HepG2 (cell line): ENCODE results near the gene TMEM167A. TPM values are rescaled to one million over a fixed set of nuclear protein-coding genes. Genes with fewer than 3 reads are reported as not detected.

ENCODE experiments used
- ATAC-seq: fragments of 200-7000 bp; cut with Tn5 transposase; 3 replicates; pipeline ENCODE4 v1.9.1; 2020; ENCODE audit warnings: mild to moderate bottlenecking, moderate library complexity
- BruUV-seq: library from RNA; stranded (reverse); fragments of 400-500 nt; replicated peaks from 2 replicates; lab custom pipeline; 2021; lab: Mats Ljungman, UMichigan
- CTCF ChIA-PET: fragments of 300-600 bp; formaldehyde crosslinking; extraction: SDS; loops from one replicate; lab custom pipeline; 2021; ENCODE audit warnings: low total read pairs, inconsistent platforms, low intra/inter-chr PET ratio; lab: Yijun Ruan, JAX
- POLR2A ChIA-PET: fragments of 350-600 bp; sonication (Branson Sonifier 250); formaldehyde crosslinking; loops from one replicate; lab custom pipeline; 2020; ENCODE audit warnings: antibody characterized with exemption, inconsistent platforms; lab: Yijun Ruan, JAX
- DNase-seq: peaks from one replicate; pipeline ENCODE4 v3.0.0-alpha.2; 2015; ENCODE audit warnings: low spot score
- FAIRE-seq: peaks from 3 replicates; lab custom pipeline; 2011; peaks lifted over from hg19 to GRCh38; lab: Jason Lieb, UNC
- H2AFZ ChIP-seq: one replicate; pipeline ENCODE4 v1.6.1; 2011; ENCODE audit warnings: low read length, inconsistent platforms
- H3K27ac ChIP-seq: fragments of 300-600 bp; 3 replicates; pipeline ENCODE4 v1.8.0; 2011; ENCODE audit warnings: mixed run types, mild to moderate bottlenecking, mixed read lengths, low read length, inconsistent platforms; ENCODE audit not compliant: insufficient read depth; ENCODE audit errors: extremely low read length
- H3K27me3 ChIP-seq, 2 experiments: fragments of 200-600 bp in 1 of 2; 2 replicates in 1 of 2; 3 replicates in 1 of 2; pipeline versions ENCODE4 v1.6.0 to v1.8.0; 2011; ENCODE audit warnings: low read length in 2 of 2, mild to moderate bottlenecking in 2 of 2, moderate library complexity in 2 of 2, inconsistent platforms in 1 of 2; ENCODE audit not compliant: insufficient read depth in 2 of 2, control insufficient read depth in 1 of 2
- H3K36me3 ChIP-seq, 2 experiments: fragments of 200-600 bp in 1 of 2; replicated peaks in 1 of 2; 2 replicates in 1 of 2; 3 replicates in 1 of 2; pipeline versions ENCODE4 v1.5.1 to v1.8.0; 2011; ENCODE audit warnings: low read length in 2 of 2, inconsistent platforms in 1 of 2; ENCODE audit not compliant: insufficient read depth in 2 of 2, control insufficient read depth in 1 of 2
- H3K4me1 ChIP-seq: 2 replicates; pipeline ENCODE4 v1.5.1; 2012; ENCODE audit warnings: low read length, inconsistent platforms; ENCODE audit not compliant: insufficient read depth
- H3K4me2 ChIP-seq: 2 replicates; pipeline ENCODE4 v1.6.0; 2011; ENCODE audit warnings: low read depth, low read length, inconsistent platforms
- H3K4me3 ChIP-seq, 3 experiments: fragments of 200-600 bp in 1 of 3; sonication (generic), shearing (Covaris generic) in 1 of 3; replicated peaks in 1 of 3; 2 replicates each; pipeline ENCODE4 v1.5.1; 2011 to 2016; ENCODE audit warnings: low read length in 3 of 3, inconsistent platforms in 2 of 3, low read depth in 2 of 3, mild to moderate bottlenecking in 2 of 3, control low read depth in 1 of 3, mixed read lengths in 1 of 3; ENCODE audit not compliant: insufficient read depth in 1 of 3
- H3K79me2 ChIP-seq: one replicate; pipeline ENCODE4 v1.6.1; 2011; ENCODE audit warnings: low read length, inconsistent platforms; ENCODE audit not compliant: insufficient read depth
- H3K9ac ChIP-seq: 2 replicates; pipeline ENCODE4 v1.6.0; 2011; ENCODE audit warnings: mild to moderate bottlenecking, low read depth, low read length, inconsistent platforms; ENCODE audit not compliant: insufficient read depth
- H3K9me3 ChIP-seq: 2 replicates; pipeline ENCODE4 v1.5.1; 2012; ENCODE audit warnings: mild to moderate bottlenecking, low read length
- H4K20me1 ChIP-seq: 2 replicates; pipeline ENCODE4 v1.6.0; 2011; ENCODE audit warnings: inconsistent platforms, mild to moderate bottlenecking, low read length, moderate library complexity; ENCODE audit not compliant: insufficient read depth
- DR1 ChIP-seq: sonication (generic); formaldehyde crosslinking; IDR thresholded peaks from 2 replicates; pipeline ENCODE4 v1.8.0; 2021; ENCODE audit warnings: mild to moderate bottlenecking, missing genetic modification reagents, inconsistent platforms
- FOXK1 ChIP-seq: sonication (generic); formaldehyde crosslinking; IDR thresholded peaks from 2 replicates; pipeline ENCODE4 v1.4.0; 2020; ENCODE audit warnings: low read depth, missing genetic modification reagents, borderline replicate concordance
- MAFF ChIP-seq: IDR thresholded peaks from 2 replicates; pipeline ENCODE4 v1.6.1; 2011; ENCODE audit warnings: low read depth, low read length, improper control_type of control experiment
- MAFK ChIP-seq, 2 experiments: IDR thresholded peaks in 1 of 2; conservative IDR thresholded peaks in 1 of 2; 2 replicates each; pipeline ENCODE4 v1.6.1; 2011; ENCODE audit warnings: improper control_type of control experiment in 2 of 2, low read length in 2 of 2
- MIER3 ChIP-seq: IDR thresholded peaks from 2 replicates; pipeline ENCODE4 v1.6.1; 2016; ENCODE audit warnings: missing compliant biosample characterization, borderline replicate concordance
- NBN ChIP-seq: fragments of 450-650 bp; conservative IDR thresholded peaks from 2 replicates; pipeline ENCODE4 v1.6.1; 2017
- RBFOX2 ChIP-seq: fragments of 200-400 bp; formaldehyde crosslinking; IDR thresholded peaks from 2 replicates; pipeline ENCODE4 v1.6.1; 2017; ENCODE audit warnings: low read depth, mild to moderate bottlenecking, low read length
- TBX3 ChIP-seq: fragments of 450-650 bp; IDR thresholded peaks from 2 replicates; pipeline ENCODE4 v1.6.1; 2017; ENCODE audit warnings: antibody characterized with exemption, mild to moderate bottlenecking, inconsistent platforms, borderline replicate concordance
- TRAFD1 ChIP-seq: sonication (generic); formaldehyde crosslinking; IDR thresholded peaks from 2 replicates; pipeline ENCODE4 v1.5.1; 2020; ENCODE audit warnings: missing genetic modification reagents, mild to moderate bottlenecking, borderline replicate concordance
- ZNF576 ChIP-seq: sonication (generic); formaldehyde crosslinking; IDR thresholded peaks from 2 replicates; pipeline ENCODE4 v1.4.0; 2020; ENCODE audit warnings: mild to moderate bottlenecking, missing genetic modification reagents
- ZNF646 ChIP-seq: sonication (generic); formaldehyde crosslinking; IDR thresholded peaks from 2 replicates; pipeline ENCODE4 v1.9.0; 2021; ENCODE audit warnings: mild to moderate bottlenecking, missing genetic modification reagents
- ZSCAN9 ChIP-seq: IDR thresholded peaks from 2 replicates; pipeline ENCODE4 v1.6.1; 2016; ENCODE audit warnings: borderline replicate concordance
- WGBS: methylation state at CpG from one replicate; pipeline ENCODE4 v1.1.6; 2017; ENCODE audit warnings: low lambda C conversion rate; 5-methylcytosine and 5-hydroxymethylcytosine counted together
- in situ Hi-C: cut with HindIII; loops from 2 replicates; pipeline ENCODE4 v1.10.0; 2017; ENCODE audit warnings: low pct_unique_long_range_greater_than_20kb; ENCODE audit not compliant: extremely low pct_ligation_motif_present
- intact Hi-C: fragments of 100-400 bp; cut with micrococcal nuclease; formaldehyde crosslinking; loops from one replicate; pipeline ENCODE4 v1.10.0; 2022; ENCODE audit not compliant: unreplicated experiment
- polyA plus RNA-seq, 8 experiments: library from polyadenylated mRNA; depleted of rRNA in 3 of 8; stranded (reverse) in 7 of 8; unstranded in 1 of 8; fragments of >200 nt; fragmentation: Illumina TruSeq in 4 of 8; extraction: Trizol in 4 of 8; gene quantifications; 2 replicates each; pipeline versions ENCODE4 v1.2.1 to v1.2.3, GENCODE V29; 2011 to 2016; ENCODE audit warnings: low read depth in 4 of 8, missing spikeins in 1 of 8, mixed read lengths in 1 of 8; ENCODE audit not compliant: insufficient read depth in 1 of 8
- total RNA-seq, 5 experiments: library from RNA; depleted of rRNA; stranded (reverse); fragments of >200 nt; fragmentation: Illumina TruSeq; extraction: Trizol; gene quantifications; 2 replicates each; pipeline ENCODE4 v1.2.3, GENCODE V29; 2016; ENCODE audit warnings: low read depth in 1 of 5

Gene TMEM167A
- total and polyA plus RNA-seq, 2 of the 13 experiments (the other 11 are each of a cell fraction or from before 2014, with no cell fraction given): 47.0 to 78.7 TPM

GRCh38 chr5:83072966-83073365 lies 4.2 kb downstream of the TMEM167A start (continued):
- TF ChIP-seq TRAFD1 (CRISPR knock-in tag) (no peak), DR1 (CRISPR knock-in tag) (no peak), ZSCAN9 (CRISPR knock-in tag) (no peak), FOXK1 (CRISPR knock-in tag) (no peak)

- H3K36me3 ChIP-seq: peaks cover 0 to 1% of the 10 kb centered on the region in 2 experiments; a peak in 1 of 5 replicates
- peaks cover 99% of the 10 kb centered on the region for H3K79me2 ChIP-seq
- DNase-seq (no peak), ATAC-seq (no peak), FAIRE-seq (no peak)
- 98% methylated on average over 2 of the region's 2 CpGs for WGBS
- no peak overlapping the region for H3K4me3 ChIP-seq
- no peaks in the 10 kb centered on the region; a peak in 1 of 5 replicates for H3K27me3 ChIP-seq
- H3K27ac ChIP-seq: no peak overlapping the region
- H3K9ac ChIP-seq: no peak overlapping the region
- intact Hi-C loops: loop anchor here (10.0 kb wide), 1 partner anchor 717 kb away; no protein-coding TSS in a partner anchor
- no TSS peak for BruUV-seq
- H3K4me1 ChIP-seq: peaks cover 68% of the 10 kb centered on the region
- ChIA-PET CTCF (no interaction called here), POLR2A (no interaction called here)
- no peak overlapping the region; the same call in 1 of the 2 replicates for H3K4me2 ChIP-seq
- in situ Hi-C loops: no loop called here
- peaks cover 9% of the 10 kb centered on the region for H4K20me1 ChIP-seq
- no peak overlapping the region for H2AFZ ChIP-seq
- H3K9me3 ChIP-seq: no peaks in the 10 kb centered on the region
- TF ChIP-seq ZNF576 (CRISPR knock-in tag) (no peak), MAFK (conservative IDR thresholded peaks at IDR 0.05 in 1 of 2, IDR thresholded peaks at IDR 0.05 in 1 of 2; ENCODE audit: low read length in 2 of 2) (peak in 1 of 2 experiments; percentile 62; a peak in 2 of 4 replicates), MIER3 (CRISPR knock-in tag) (no peak), NBN (no peak), RBFOX2 (0 out of 2 replicates have a peak, but pooled peaks have one; percentile 11), MAFF (peak; percentile 60), TBX3 (no peak), ZNF646 (CRISPR knock-in tag) (no peak)
These were observed 5.7 kb downstream of the TMEM167A start for GRCh38 chr5:83071286-83072051.
